Lower leg skin (tissue), 3 donors: Measurements from ENCODE around the gene CYB561D2.

Experiments
- CTCF ChIP-seq, 3 donors: fragments of 450-650 bp; IDR thresholded peaks; one replicate each; pipeline ENCODE4 v1.5.1; 2016; ENCODE audit warnings: antibody characterized with exemption in 3 of 3, mild to moderate bottlenecking in 3 of 3, moderate library complexity in 2 of 3
- POLR2A ChIP-seq, 2 donors: fragments of 450-650 bp; IDR thresholded peaks; one replicate each; pipeline ENCODE4 v1.6.1; 2016 to 2017; ENCODE audit warnings: antibody characterized with exemption in 2 of 2, mild to moderate bottlenecking in 1 of 2, moderate library complexity in 1 of 2

- TF ChIP-seq CTCF (IDR thresholded peaks at IDR 0.05) (no peak), POLR2A (IDR thresholded peaks at IDR 0.05) (no peak)
These were observed 44.6 kb downstream of the CYB561D2 start for GRCh38 chr3:50395070-50395860.
